ENCODE data around the gene CDH23.
"Not testable (repeated sequence)": the region's sequence is repeated elsewhere in the genome, so short reads cannot be mapped to it uniquely, and the experiment has no call there.

The CDH23 gene

DNA sequence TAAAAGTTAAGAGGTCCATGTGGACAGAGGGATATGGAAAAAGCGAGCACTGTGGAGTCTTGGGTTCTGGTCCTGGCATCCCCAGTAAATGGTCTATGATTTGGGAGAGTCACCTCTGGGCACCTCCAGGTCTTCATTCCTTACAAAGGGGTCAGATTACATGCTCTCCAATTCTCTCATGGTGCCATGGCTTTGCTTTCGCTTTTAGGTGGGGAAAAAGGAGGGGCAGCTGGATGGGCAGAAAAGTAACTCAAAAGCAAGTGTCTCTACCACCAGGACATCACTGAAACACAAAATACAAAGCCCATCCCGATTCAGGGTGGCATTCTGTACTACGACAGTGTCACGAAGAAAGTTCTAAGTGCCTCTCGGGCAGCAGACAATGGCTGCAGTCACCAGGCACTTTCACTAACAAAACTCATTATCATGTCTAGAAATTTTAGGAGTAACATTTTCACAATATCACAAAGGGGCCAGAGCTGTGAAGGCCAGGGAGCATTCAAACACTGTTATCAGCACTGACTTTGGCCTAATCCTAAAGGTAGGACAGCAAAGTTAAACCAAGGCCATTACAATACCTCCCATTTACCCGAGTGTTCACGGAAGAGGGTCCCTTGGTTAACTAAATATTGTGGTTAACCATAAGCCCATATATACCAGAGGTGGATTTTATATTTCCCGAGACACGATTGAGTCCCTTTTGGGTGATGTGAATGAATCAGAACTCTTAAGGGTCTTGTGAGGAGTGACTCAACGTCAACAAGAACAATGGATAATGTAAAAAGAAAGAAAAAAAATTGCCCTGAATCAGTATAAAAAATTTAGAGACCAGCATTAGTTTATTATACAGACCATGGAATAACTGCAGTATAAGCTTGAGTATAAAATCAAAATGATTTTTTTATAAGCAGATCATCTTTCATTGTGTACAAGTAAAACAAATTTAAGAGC, 451.9 kb downstream of the CDH23 start:
- DNase-seq: no peak

DNA sequence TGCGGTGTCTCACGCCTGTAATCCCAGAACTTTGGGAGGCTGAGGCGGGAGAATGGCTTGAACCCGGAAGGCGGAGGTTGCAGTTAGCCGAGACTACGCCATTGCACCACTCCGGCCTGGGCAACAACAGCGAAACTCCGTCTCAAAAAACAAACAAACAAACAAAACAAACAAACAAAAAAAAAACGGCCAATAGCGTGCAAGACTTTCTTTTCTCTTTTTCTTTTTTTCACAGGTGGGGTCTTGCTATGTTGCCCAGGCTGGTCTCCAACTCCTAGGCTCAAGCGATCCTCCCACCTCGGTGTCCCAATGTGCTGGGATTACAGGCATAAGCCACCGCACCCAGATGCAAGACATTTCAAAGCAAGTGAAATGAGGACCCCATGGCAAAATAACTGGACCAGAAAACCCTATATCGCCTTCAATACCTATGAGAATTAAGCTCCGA, 452.8 kb downstream of the CDH23 start:
- no peak for DNase-seq

DNA sequence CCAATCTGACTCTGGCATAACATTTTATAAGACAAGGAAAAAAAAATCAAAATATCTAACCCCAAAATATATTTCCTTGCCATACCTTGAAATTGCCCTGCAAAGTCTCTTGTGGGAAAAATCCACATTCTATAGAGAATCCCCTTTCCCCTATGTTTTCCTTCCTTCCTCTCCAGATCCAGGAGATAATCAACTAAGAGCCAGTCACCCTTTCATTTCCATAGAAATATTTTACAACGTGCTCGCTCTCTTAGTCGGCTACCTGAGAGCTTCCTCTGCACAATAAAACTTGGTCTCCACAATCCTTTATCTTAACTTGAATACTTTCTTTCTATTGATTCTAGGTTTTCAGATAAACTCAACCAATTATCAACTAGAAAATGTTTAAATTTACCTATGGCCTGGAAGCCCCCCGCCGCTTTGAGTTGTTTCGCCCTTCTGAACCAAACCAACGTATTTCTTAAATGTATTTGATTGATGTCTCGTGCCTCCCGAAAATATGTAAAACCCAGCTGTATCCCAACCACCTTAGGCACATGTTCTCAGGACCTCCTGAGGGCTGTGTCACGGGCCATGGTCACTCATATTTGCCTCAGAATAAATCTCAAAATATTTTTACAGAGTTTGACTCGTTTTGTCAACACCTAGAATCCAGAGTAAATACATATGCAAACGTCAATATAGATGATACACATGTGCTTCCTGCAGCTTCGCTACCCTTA, 453.5 kb downstream of the CDH23 start:
- no peak for DNase-seq

DNA sequence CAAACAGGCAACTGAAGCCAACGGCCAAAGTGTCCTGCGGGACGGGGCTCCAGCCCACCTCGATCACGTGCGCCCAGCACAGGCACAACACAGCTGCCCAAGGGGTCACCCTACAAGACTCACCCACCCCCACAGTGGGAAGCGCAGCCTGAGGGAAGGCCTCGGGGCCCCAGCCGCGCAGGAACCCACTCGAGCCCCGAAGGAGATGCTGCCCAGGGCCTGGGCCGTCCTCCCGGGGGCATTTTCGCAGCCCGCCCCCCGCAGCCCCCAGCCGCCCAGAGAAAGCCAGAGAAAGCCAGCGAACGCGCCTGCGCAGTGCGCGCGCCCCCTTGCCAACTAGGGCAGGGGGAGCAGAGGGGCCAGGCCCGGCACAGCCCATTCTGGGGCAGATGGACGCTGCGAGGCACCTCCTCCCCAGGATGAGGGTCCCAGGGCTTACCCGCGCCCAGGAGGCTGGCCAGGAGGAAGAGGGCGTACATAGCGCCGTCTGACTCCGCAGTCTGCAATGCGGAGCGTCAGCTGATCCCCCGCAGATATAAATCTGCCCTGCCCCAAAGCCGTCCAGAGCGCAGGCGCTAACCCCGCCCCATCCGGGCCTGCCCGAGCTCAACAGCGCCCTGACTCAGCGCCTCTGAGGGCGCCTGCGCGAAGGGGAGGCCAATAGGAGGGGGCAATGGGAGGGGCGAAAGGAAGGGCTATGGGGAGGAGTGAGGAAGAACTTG, 454.2 kb downstream of the CDH23 start, which contains the start of gene PSAP:
PSAP (minus strand) TSS at position 509 of the 722 bp plus-strand sequence; CDS start at position 479, 30 bp downstream.
- peak; percentile 91 for DNase-seq

DNA sequence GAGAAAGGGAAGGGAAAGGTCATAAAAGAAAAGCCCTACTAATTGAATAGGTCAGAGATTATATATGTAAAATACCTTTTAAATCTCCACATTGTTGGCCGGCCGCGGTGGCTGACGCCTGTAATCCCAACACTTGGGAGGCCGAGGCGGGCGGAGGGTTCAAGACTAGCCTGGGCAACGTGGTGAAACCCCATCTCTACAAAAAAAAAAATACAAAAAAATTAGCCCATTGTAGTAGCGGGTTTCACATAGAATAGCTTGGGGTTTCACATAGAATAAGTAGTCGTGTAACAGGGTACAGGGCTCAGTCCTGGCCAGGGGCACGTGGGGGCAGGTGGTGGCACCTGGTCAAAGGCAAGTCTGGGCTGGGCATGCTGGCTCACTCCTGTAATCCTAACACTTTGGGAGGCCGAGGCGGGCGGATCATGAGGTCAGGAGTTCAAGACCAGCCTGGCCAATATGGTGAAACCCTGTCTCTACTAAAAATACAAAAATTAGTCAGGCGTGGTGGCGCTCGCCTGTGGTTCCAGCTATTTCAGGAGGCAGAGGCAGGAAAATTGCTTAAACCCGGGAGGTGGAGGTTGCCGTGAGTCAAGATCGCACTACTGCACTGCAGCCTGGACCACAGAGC, 454.9 kb downstream of the CDH23 start:
- DNase-seq: not testable (repeated sequence)

DNA sequence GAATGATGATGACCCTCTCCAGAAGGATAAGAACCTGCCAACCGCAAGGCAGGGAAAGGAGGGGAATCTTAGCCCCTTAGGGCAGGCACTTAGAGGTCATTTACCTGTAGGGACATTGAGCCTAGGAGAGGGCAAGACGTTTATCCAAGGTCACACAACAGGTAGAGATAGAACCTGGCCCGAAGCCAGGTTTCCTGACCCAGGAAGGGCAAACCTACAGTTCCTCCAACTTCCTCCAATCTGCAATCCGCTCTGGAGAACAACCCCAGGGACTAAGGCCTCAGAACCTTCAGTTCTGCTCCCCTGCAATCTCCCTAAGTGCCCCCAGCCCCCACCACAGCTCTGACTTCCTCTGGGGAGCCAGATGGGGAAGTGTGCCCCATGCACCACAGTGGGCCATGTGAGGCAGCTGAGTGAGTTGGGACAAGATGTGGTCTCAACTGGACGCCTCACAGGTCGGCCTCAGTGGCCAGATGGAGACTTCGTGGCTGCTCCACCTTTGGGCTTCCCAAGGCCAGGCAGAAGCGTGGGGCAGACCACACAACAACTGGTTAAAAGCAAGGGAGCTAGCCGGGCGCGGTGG, 455.7 kb downstream of the CDH23 start:
- no peak for DNase-seq

DNA sequence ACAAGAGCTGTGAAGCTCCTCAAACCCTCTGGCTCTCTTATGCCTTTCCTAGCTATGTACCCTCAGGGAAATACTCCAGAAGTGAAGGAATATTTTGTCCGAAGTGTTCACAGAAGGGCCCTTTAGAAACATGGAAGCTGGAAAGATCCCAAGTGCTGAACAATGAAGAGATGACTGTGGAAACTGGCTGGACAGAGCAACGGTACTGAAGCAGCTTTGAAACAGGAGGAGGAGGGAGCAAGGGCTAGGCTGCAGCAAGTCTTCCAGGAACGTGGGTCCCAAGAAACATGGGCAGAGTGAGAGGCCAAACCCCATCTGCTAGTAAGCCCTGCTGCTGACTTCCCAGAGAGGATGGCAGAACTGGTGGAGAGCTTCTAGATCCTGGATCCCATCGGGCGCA, 457.3 kb downstream of the CDH23 start:
- DNase-seq: no peak

DNA sequence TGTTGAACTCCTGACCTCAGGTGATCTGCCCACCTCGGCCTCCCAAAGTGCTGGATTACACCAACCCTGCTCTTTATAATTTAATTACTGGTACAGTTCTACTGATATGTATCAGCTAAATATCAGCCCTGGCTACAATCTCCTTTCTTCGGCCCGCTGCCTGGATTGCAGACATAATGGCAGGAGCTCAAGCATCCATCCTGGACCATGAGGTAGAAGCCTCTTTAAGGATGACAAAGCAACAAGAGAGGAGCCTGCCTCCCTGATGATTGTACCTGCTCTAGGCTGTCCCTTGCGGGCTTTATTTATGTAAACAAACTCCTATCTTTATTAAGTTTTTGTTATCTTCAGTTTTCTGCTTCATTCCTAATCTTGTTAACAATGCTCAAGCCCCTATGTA, 459.9 kb downstream of the CDH23 start:
- no peak for DNase-seq

DNA sequence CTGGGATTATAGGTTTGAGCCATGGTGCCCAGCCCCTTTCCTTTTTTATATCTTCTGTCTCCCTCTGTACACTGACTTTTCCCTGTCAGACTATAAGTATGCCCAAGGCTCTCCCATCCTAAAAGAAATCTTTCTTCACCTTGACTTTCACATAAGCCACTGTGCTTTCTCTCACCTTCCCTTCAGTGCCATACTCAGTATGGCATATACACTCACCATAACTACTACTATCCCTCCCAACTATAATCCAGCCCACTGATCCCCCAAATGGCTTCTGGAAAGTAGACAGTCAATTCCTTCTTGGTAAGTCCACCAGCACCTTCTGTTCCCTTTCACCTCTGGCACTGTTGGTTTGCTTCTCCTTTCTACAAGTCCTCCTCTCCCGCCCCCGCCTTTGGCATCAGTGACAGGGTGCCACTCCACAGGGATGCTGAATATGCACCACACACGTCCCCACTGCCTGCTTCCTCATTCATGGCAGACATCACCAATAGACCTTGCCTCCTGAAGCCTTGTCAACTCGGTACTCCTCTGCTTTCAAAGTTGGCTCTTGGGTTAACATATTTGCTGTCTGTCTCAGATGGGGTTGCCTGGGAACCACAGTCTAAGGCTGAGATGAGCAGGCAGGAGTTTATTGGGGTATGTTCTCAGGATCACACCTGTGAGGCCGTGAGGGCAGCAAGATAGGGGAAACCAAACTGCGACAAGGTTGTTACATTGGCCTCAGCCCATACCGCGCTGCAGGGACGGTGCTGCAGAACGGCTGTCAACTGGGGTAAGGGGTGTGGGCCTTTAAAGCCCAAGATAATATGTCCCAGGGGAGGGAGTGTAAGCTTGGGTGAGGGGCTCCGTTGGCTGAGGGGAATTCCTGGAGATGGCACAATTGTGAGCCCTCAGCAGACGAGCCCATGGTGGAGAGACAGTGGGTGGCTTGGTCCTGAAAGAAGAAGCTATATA, 461.5 kb downstream of the CDH23 start:
- no peak for DNase-seq

DNA sequence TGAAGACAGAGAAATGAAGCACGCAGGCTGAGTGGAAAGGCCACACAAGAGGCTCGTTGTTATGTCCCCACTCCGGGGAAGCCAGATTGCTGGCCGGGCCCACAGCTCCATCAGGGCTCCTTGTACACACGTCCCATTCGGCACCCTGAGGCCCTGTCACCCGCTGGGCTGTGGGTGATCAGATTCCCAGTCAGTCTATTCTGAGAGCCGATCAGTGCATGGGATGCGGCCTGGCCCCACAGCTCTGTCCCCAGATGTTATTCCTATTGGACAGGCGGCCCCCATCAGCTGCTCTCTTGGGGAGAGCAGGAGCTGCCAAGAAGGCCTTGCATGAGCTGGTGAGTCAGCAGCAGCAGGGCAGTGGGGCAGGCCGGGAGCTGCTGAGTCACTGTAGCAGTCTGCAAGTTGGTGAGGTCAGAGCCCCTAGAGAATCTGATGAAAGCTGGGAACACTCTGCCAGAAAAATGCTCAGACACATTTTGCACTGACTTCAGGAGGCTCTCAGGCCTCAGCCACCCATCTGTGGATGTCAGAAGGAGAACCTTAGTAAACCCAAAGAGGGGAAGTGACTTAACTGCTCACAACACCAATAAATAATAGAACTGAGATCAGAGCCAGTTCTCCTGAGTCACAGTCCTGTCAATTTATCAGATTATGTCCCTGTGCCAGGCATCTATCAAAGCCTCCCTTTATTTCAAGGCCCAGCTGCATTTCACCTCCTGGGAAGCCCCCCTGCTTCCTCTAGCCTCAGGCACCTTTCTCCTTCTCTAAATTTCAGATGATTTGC, 463.7 kb downstream of the CDH23 start:
- DNase-seq: peak; percentile 33

DNA sequence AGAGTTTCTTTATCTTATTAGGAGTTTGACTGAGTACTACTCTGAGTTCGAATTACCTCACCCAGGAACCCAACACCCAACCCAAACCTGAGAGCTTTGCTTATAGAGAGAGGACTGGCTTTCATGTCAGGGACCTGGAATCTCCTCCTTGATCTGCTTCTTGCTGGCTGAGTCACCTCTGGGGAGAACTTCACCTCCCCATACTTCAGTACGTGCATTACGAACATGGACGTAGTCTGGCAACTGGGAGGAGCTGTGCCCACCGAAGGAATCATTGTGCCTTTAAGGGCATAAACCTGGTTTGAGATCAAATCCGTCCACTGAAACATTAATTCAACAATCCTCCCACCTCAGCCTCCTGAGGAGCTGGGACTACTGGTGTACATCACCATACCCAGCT, 466.5 kb downstream of the CDH23 start:
- no peak for DNase-seq

DNA sequence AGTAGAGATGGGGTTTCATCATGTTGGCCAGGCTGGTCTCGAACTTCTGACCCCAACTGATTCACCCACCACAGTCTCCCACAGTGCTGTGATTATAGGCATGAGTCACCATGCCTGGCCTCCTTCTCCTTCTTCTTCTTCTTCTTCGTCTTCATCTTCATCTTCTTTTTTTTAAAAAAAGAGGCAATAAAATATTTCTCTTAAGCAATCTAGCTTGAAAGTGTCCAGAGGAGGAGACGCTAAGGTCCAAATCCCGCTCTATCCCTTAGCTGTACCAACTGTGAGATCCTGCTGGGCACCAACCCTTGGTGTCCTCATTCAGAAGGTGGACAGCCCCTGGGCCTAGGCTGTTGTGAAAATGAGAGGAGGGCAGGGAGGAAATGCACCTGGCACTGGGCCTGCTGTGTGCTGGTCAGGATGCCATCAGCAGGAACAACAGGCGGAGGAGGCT, 468.2 kb downstream of the CDH23 start:
- no peak for DNase-seq
